ENCODE data around the gene CFAP157.

CFAP157 gene

GRCh38 chr9:127706836-127707241 is at the start of gene CFAP157:
TSS of gene CFAP157 (plus strand) at chr9:127706988. CDS start at chr9:127707032, 44 bp downstream.
- DNase-seq = no peak

GRCh38 chr9:127658428-127658827 is 48.4 kb upstream of the CFAP157 start:
- no peak for DNase-seq

DNA sequence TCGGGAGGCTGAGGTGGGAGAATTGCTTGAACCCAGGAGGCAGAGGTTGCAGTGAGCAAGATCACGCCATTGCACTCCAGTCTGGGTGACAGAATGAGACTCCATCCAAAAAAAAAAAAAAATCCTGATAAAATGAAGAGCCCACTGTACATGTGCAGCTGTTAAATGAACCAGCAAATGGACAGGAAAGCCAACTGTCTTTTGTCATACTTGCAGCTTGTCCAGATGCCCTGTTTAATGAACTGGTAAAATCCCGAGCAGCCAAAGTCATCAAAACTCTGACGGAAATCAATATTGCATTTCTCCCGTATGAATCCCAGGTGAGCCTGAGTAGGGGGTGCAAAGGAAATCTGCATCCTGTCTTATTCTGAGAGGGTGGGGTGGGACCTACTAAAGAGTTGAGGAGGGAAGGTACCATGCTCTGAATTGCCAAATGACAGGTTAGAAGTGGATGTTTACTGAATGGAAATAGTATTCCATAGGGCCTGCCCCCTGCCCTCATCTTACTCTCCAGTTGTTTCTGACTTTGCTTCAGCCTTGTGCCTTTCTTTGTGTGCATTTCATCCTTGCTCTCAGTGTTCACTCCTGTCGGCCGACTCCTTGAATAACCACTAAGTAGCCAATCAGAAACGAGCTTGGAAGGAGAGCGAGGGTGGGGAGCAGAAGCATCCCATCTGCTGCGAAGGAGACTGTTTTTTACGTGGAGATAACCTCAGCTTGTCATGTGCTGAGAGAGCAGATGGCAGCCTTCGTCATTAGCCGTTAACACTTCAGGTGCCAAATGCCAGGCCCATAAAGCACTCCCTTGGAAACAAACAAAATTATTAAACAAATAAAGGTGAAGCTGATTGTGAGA is 45.7 kb upstream of the CFAP157 start:
- DNase-seq = no peak

DNA sequence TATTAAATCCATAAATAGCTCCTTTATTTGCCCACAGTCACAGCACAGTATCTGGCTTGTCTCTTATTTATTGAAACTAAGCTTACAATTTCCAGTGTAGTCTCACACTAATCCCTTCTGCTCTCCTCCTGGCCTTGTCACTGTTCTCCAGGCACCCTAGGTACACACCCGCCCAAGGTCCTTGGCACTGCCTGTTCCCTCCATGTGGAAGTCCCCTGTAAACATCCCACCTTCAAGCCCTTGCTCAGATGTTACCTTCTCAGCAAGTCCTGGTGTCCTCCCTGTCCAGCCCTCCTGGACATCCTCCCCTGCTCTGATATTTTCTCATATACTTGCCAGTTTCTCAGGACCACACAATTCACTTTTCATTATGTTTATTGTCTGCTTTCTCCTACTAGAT is 44.2 kb upstream of the CFAP157 start:
- DNase-seq = no peak

DNA sequence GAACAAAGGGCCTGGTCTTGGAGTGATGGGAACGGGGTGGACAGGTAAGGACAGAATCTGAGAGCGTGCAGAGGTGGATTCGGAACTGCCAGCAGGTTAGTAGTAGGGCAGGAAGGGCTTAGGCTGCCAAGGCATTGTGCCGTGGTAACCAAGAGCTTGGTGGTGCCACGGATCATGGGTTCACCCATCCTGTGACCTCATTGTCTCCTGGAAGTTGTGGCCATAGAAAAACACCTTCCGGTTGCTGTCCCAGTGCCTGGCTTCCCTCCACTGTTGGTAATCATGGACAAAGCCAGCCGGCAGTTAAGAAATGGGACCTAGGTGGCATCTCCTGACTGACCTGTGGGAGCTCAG is 42.5 kb upstream of the CFAP157 start:
- no peak for DNase-seq

- no peak for DNase-seq
Measured at GRCh38 chr9:127664678-127665507, 41.9 kb upstream of the CFAP157 start.

DNA sequence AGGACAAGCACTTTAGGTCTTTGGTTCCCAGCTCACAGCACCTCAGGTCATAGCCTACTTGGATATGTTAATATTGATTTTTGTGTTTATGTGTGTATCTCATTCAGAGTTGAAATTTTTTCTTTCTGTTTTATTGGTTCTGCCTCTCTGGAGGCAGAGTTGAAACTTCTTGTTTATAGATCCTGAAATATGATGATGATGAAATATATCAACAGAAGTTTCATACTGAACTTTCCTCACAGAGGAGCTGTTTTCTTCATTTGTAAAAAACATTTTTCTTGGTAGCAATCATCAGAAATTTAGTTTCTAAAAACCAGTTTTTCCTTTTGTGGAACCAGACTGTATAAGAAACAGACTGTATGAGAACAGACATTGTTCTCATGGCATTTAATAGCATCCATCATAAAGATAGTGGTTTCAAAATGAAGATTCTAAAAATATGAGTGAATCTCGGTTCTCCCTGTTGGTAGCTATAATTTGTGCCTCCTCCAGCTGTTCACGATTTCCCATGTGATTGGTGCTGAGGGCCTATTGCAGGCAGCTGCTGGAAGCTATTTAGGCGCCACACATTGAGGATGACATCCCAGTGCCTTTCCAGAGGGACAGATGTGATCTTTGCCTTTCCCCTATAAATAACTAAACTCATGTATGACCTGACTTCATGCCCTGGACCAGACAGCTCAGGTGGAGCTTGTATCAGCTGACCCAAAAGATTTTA is 39.5 kb upstream of the CFAP157 start:
- no peak for DNase-seq

GRCh38 chr9:127667906-127668305 is 38.9 kb upstream of the CFAP157 start:
- DNase-seq = no peak

DNA sequence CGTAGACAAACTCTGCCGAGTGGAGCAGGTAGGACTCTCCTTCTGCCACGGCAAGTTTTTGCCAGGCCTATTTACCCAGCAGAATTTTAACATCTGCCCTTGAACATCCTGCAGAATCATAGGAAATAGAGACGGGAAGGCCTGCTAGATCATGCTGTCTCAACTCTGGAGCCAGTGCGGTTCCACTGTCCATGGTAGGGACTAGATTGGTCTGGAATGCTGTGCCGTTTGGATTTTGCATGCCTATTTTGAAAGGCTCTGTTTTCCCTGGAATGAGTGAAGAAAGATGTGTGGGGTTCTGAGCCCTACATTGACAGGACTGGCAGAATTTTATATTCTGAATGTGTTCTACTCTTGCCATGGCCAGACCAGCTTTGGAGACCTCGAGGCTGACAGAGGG is 33.6 kb upstream of the CFAP157 start:
- no peak for DNase-seq

GRCh38 chr9:127676638-127677037 is 30.1 kb upstream of the CFAP157 start:
- no peak for DNase-seq

GRCh38 chr9:127679506-127679905 is 27.3 kb upstream of the CFAP157 start:
- DNase-seq = no peak

GRCh38 chr9:127680226-127680625 is 26.6 kb upstream of the CFAP157 start:
- no peak for DNase-seq

- no peak for DNase-seq
Measured at GRCh38 chr9:127680846-127681245, 25.9 kb upstream of the CFAP157 start.

- no peak for DNase-seq
Measured at GRCh38 chr9:127682351-127683136, 24.2 kb upstream of the CFAP157 start.

DNA sequence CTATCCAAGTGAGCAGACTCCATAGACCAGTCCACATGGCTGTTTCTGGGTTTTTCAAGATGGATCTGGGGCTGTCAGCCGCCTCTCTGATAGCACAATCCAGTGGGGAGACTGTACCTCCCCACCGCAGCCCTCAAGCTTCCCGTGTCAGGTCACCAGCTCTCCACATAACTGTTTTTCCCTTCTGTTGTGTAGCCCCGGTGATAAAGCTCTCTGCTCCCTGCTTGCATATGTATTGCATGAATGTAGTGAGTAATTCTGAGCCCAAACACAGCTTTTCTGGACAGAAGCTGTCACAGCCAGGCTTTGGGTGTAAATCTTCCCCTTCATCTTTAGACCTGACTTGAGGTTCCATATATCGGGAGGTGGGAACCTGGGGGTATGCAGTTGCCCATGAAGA is 23.1 kb upstream of the CFAP157 start:
- no peak for DNase-seq

GRCh38 chr9:127684576-127684975 is 22.2 kb upstream of the CFAP157 start:
- DNase-seq = no peak

GRCh38 chr9:127686461-127687393 is 20.1 kb upstream of the CFAP157 start:
- DNase-seq = no peak

- DNase-seq = no peak
Measured at GRCh38 chr9:127689329-127690000, 17.3 kb upstream of the CFAP157 start.

- no peak for DNase-seq
Measured at GRCh38 chr9:127690735-127691134, 16.1 kb upstream of the CFAP157 start.

DNA sequence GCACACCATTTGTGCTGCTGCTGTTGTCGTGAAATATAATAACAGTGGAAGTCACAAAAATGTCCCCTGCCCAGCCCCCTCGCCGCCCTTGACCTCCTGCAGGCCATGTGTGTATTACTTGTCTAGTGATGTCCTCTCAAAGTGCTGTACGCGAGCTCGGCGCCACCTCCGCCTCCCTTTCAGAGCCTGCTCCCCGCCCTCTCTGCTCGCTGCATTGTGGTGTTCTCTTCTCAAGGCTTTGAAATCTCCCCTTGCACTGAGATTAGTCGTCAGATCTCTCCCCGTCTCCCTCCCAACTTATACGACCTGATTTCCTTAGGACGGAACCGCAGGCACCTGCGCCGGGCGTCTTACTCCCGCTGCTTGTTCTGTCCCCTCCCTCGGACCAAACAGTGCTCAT is 14.7 kb upstream of the CFAP157 start:
- no peak for DNase-seq

DNA sequence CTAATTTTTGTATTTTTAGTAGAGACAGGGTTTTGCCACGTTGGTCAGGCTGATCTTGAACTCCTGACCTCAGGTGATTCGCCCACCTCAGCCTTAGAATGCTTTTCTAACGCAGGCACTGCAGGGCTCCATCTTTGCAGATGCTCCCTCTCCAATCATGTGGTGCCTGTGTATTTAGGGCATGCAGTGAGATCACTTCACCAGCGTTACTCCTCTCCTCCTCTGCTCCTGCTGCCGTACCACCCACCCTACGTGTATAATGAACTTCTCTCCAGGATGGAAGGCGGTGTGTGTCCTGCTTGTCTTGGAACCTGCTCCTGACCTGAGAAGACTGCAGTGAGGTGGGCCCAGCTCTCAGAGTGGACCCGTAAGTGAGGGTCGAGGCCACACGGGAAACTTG is 13.6 kb upstream of the CFAP157 start:
- no peak for DNase-seq

Data from activated CD8-positive, alpha-beta memory T cell treated with anti-CD3 and anti-CD28 coated beads, Interleukin-2, amount 50 U/mL, for 4 hours (primary cell).